Prostate gland (tissue), 2 donors: Measurements from ENCODE around the gene GPSM1.

ENCODE experiments used
- CTCF ChIP-seq, 4 experiments: fragments of 200-600 bp in 2 of 4; fragments of 450-650 bp in 2 of 4; sonication (generic) in 2 of 4; IDR thresholded peaks; 1 replicate in 3 of 4; 2 replicates in 1 of 4; pipeline ENCODE4 v1.5.1; 2016 to 2019; ENCODE audit warnings: antibody characterized with exemption in 4 of 4, mild to moderate bottlenecking in 2 of 4, moderate library complexity in 2 of 4
- POLR2AphosphoS5 ChIP-seq: sonication (generic); formaldehyde crosslinking; IDR thresholded peaks from one replicate; pipeline ENCODE4 v1.6.1; 2017; ENCODE audit warnings: antibody characterized with exemption

- TF ChIP-seq POLR2AphosphoS5, result no peak
- TF ChIP-seq CTCF (IDR thresholded peaks at IDR 0.05), result no peak
These were observed 44.2 kb downstream of the GPSM1 start for GRCh38 chr9:136371533-136371880.
